Measurements from ENCODE around the gene ZFR. TPM values are rescaled to one million over a fixed set of nuclear protein-coding genes. Genes with fewer than 3 reads are reported as not detected.

Gene ZFR
- total and polyA plus RNA-seq, 9 of the 15 experiments (the other 6 are each of a cell fraction or from before 2014, with no cell fraction given): 35.5 to 108 (median 71.1) TPM

DNA sequence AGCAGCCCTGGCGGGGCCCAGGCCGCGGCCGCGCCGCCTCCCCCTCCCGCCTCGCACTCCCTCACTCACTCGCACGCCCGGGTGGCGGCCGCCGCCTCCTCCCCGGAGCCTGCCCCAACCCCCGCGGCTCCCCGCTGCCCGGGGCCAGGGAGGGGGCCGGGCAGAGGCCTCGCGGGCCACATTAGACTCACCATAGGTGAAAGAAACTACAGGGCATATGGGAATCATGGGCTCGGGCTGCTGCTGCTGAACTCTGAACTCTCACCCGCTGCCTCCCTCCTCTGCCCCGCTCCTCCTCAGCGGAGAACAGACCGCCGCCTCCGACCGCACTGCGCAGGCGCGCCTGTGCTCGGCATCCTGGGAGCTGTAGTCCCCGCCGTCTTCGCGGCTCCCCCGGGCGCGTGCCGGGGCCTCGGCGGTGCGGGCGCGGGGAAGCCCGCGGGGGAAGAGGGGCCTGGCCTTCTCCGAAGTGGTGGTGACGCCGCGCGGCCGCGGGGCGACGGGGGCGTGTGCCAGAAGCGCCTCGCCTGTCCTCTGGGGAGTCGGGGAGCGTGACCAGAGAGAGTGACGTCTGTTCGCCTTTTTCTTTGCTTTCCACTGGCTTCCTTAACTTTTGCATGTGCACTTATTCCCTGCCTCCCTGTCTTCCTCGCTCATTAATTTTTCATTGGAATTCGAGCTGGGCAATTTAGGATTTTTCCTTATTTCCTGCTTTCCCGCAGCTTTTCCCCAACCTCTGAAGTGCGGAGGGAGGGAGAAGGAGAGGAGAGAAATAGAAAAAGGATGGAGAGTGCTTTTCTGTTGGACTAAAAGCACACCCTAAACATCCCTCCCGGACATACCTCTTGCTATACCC is at the start of gene ZFR (continued):
- TF ChIP-seq, protein P1, sequence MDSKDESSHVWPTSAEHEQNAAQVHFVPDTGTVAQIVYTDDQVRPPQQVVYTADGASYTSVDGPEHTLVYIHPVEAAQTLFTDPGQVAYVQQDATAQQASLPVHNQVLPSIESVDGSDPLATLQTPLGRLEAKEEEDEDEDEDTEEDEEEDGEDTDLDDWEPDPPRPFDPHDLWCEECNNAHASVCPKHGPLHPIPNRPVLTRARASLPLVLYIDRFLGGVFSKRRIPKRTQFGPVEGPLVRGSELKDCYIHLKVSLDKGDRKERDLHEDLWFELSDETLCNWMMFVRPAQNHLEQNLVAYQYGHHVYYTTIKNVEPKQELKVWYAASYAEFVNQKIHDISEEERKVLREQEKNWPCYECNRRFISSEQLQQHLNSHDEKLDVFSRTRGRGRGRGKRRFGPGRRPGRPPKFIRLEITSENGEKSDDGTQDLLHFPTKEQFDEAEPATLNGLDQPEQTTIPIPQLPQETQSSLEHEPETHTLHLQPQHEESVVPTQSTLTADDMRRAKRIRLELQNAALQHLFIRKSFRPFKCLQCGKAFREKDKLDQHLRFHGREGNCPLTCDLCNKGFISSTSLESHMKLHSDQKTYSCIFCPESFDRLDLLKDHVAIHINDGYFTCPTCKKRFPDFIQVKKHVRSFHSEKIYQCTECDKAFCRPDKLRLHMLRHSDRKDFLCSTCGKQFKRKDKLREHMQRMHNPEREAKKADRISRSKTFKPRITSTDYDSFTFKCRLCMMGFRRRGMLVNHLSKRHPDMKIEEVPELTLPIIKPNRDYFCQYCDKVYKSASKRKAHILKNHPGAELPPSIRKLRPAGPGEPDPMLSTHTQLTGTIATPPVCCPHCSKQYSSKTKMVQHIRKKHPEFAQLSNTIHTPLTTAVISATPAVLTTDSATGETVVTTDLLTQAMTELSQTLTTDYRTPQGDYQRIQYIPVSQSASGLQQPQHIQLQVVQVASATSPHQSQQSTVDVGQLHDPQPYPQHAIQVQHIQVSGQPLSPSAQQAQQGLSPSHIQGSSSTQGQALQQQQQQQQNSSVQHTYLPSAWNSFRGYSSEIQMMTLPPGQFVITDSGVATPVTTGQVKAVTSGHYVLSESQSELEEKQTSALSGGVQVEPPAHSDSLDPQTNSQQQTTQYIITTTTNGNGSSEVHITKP (IDR thresholded peaks at IDR 0.05; ENCODE audit: partially characterized antibody): no peak
- TF ChIP-seq RHOXF2B (CRISPR knock-in tag; conservative IDR thresholded peaks at IDR 0.05) (no peak), ZNF24 (IDR thresholded peaks at IDR 0.05) (peak; percentile 75), ESRRA (IDR thresholded peaks at IDR 0.05; ENCODE audit: borderline replicate concordance, low read depth) (peak; percentile 54; the same call in 1 of the 2 replicates), TBL1XR1 (IDR thresholded peaks at IDR 0.05; ENCODE audit: low read length in 2 of 2) (no peak), STAT5A (IDR thresholded peaks at IDR 0.05; ENCODE audit: borderline replicate concordance, low read length) (0 out of 2 replicates have a peak, but pooled peaks have one; percentile 27), PHF21A (IDR thresholded peaks at IDR 0.05; ENCODE audit: borderline replicate concordance, low read depth) (no peak), ZNF766 (CRISPR knock-in tag; conservative IDR thresholded peaks at IDR 0.05) (no peak), ZNF507 (tag; conservative IDR thresholded peaks at IDR 0.05) (no peak), NR2C2 (CRISPR knock-in tag; IDR thresholded peaks at IDR 0.05) (peak; percentile 96), NR2C2 (tag; IDR thresholded peaks at IDR 0.05) (peak; percentile 99)
- TF ChIP-seq, protein P2, sequence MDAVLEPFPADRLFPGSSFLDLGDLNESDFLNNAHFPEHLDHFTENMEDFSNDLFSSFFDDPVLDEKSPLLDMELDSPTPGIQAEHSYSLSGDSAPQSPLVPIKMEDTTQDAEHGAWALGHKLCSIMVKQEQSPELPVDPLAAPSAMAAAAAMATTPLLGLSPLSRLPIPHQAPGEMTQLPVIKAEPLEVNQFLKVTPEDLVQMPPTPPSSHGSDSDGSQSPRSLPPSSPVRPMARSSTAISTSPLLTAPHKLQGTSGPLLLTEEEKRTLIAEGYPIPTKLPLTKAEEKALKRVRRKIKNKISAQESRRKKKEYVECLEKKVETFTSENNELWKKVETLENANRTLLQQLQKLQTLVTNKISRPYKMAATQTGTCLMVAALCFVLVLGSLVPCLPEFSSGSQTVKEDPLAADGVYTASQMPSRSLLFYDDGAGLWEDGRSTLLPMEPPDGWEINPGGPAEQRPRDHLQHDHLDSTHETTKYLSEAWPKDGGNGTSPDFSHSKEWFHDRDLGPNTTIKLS (IDR thresholded peaks at IDR 0.05; ENCODE audit: borderline replicate concordance, low read depth): peak; percentile 96
- TF ChIP-seq, protein P3, sequence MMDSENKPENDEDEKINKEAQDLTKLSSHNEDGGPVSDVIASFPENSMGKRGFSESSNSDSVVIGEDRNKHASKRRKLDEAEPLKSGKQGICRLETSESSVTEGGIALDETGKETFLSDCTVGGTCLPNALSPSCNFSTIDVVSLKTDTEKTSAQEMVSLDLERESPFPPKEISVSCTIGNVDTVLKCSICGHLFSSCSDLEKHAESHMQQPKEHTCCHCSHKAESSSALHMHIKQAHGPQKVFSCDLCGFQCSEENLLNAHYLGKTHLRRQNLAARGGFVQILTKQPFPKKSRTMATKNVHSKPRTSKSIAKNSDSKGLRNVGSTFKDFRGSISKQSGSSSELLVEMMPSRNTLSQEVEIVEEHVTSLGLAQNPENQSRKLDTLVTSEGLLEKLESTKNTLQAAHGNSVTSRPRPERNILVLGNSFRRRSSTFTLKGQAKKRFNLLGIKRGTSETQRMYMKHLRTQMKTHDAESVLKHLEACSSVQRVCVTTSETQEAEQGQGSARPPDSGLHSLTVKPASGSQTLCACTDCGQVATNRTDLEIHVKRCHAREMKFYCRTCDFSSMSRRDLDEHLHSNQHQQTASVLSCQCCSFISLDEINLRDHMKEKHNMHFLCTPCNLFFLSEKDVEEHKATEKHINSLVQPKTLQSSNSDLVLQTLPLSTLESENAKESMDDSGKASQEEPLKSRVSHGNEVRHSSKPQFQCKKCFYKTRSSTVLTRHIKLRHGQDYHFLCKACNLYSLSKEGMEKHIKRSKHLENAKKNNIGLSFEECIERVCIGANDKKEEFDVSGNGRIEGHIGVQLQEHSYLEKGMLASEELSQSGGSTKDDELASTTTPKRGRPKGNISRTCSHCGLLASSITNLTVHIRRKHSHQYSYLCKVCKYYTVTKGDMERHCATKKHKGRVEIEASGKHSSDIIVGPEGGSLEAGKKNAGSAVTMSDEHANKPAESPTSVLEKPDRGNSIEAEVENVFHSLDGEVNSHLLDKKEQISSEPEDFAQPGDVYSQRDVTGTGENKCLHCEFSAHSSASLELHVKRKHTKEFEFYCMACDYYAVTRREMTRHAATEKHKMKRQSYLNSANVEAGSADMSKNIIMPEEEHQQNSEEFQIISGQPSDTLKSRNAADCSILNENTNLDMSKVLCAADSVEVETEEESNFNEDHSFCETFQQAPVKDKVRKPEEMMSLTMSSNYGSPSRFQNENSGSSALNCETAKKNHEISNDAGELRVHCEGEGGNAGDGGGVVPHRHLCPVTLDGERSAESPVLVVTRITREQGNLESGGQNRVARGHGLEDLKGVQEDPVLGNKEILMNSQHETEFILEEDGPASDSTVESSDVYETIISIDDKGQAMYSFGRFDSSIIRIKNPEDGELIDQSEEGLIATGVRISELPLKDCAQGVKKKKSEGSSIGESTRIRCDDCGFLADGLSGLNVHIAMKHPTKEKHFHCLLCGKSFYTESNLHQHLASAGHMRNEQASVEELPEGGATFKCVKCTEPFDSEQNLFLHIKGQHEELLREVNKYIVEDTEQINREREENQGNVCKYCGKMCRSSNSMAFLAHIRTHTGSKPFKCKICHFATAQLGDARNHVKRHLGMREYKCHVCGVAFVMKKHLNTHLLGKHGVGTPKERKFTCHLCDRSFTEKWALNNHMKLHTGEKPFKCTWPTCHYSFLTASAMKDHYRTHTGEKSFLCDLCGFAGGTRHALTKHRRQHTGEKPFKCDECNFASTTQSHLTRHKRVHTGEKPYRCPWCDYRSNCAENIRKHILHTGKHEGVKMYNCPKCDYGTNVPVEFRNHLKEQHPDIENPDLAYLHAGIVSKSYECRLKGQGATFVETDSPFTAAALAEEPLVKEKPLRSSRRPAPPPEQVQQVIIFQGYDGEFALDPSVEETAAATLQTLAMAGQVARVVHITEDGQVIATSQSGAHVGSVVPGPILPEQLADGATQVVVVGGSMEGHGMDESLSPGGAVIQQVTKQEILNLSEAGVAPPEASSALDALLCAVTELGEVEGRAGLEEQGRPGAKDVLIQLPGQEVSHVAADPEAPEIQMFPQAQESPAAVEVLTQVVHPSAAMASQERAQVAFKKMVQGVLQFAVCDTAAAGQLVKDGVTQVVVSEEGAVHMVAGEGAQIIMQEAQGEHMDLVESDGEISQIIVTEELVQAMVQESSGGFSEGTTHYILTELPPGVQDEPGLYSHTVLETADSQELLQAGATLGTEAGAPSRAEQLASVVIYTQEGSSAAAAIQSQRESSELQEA (IDR thresholded peaks at IDR 0.05; ENCODE audit: low read depth): no peak
